DOHH2 (cell line): ENCODE data around the gene HIPK2.

Experiments used
- H3F3A ChIP-seq: fragments of 200-600 bp; sonication (generic), shearing (Covaris generic); 2 replicates; pipeline ENCODE4 v1.6.0; 2016; ENCODE audit warnings: antibody characterized with exemption, mild to moderate bottlenecking; ENCODE audit not compliant: control insufficient read depth, insufficient read depth
- H3K27ac ChIP-seq: fragments of 200-600 bp; sonication (generic); 2 replicates; pipeline ENCODE4 v1.5.1; 2014; ENCODE audit warnings: low read depth, mild to moderate bottlenecking, low read length, moderate library complexity
- H3K27me3 ChIP-seq: fragments of 200-600 bp; sonication (generic); 2 replicates; pipeline ENCODE4 v1.6.1; 2014; ENCODE audit warnings: mild to moderate bottlenecking, low read length, mixed read lengths; ENCODE audit not compliant: control insufficient read depth
- H3K36me3 ChIP-seq: fragments of 200-600 bp; sonication (generic); 2 replicates; pipeline ENCODE4 v1.6.1; 2014; ENCODE audit warnings: mild to moderate bottlenecking, low read length, moderate library complexity, mixed read lengths; ENCODE audit not compliant: control insufficient read depth
- H3K4me1 ChIP-seq: fragments of 200-600 bp; sonication (generic); 2 replicates; pipeline ENCODE4 v1.6.1; 2014; ENCODE audit warnings: mild to moderate bottlenecking, low read length, mixed read lengths; ENCODE audit not compliant: control insufficient read depth
- H3K4me2 ChIP-seq: fragments of 200-600 bp; sonication (generic); 2 replicates; pipeline ENCODE4 v1.6.0; 2014; ENCODE audit warnings: mild to moderate bottlenecking, low read length, moderate library complexity
- H3K4me3 ChIP-seq: fragments of 200-600 bp; sonication (generic); 2 replicates; pipeline ENCODE4 v1.5.1; 2014; ENCODE audit warnings: mild to moderate bottlenecking, low read length, mixed read lengths
- H3K79me2 ChIP-seq: fragments of 200-600 bp; sonication (generic); 2 replicates; pipeline ENCODE4 v1.6.1; 2014; ENCODE audit warnings: mild to moderate bottlenecking, low read length, mixed read lengths; ENCODE audit not compliant: control insufficient read depth
- H3K9me2 ChIP-seq: fragments of 200-600 bp; sonication (generic); replicated peaks from 2 replicates; pipeline ENCODE4 v1.6.1; 2014; ENCODE audit warnings: mild to moderate bottlenecking, low read length, mixed read lengths; ENCODE audit not compliant: control insufficient read depth
- H3K9me3 ChIP-seq: fragments of 200-600 bp; sonication (generic); 2 replicates; pipeline ENCODE4 v1.6.1; 2014; ENCODE audit warnings: antibody characterized with exemption, low read length, mixed read lengths; ENCODE audit not compliant: control insufficient read depth, insufficient read depth
- H4K20me1 ChIP-seq: fragments of 200-600 bp; sonication (generic); 2 replicates; pipeline ENCODE4 v1.6.0; 2014; ENCODE audit warnings: low read depth, mild to moderate bottlenecking, antibody characterized with exemption, low read length, moderate library complexity; ENCODE audit not compliant: control insufficient read depth, insufficient read depth
- EZH2phosphoT487 ChIP-seq: fragments of 200-600 bp; sonication (generic); IDR thresholded peaks from 2 replicates; pipeline ENCODE4 v1.6.1; 2017; ENCODE audit warnings: borderline replicate concordance, mild to moderate bottlenecking, antibody characterized with exemption, low read length, moderate library complexity, mixed read lengths
- TF ChIP-seq, protein P1 (sequence below): fragments of 200-600 bp; sonication (generic); IDR thresholded peaks from one replicate; pipeline ENCODE4 v1.5.1; 2014; ENCODE audit warnings: antibody characterized with exemption, mild to moderate bottlenecking, low read depth, low read length; ENCODE audit not compliant: poor library complexity, severe bottlenecking

Gene HIPK2

DNA sequence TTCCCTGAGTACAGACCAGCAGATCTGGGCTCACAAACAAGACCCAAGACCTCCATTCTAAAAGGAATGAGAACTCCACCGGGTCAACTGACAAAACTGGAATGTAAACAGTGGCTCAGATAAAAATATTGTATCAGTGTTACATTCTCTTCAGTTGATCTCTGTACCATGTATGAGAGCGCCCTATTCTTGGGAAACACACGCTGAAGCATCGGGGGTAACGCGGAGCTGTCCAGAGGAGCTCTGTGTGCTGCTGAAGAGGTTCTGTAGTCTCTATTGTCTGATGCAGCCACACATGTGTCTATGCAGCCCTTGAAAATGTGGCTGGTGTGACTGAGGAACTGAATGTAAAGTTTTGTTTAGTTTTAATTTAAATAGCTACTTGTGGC, 39.7 kb downstream of the HIPK2 start:
- no peaks in the 10 kb centered on the region for H3K36me3 ChIP-seq
- no peaks in the 10 kb centered on the region for H3K9me2 ChIP-seq
- H3K4me1 ChIP-seq: no peaks in the 10 kb centered on the region
- no peaks in the 10 kb centered on the region for H3K79me2 ChIP-seq
- no peaks in the 10 kb centered on the region for H3F3A ChIP-seq
- no peak overlapping the region for H3K27ac ChIP-seq
- no peaks in the 10 kb centered on the region for H3K27me3 ChIP-seq
- no peaks in the 10 kb centered on the region for H4K20me1 ChIP-seq
- H3K4me3 ChIP-seq: no peak overlapping the region
- no peak overlapping the region for H3K4me2 ChIP-seq
- no peaks in the 10 kb centered on the region for H3K9me3 ChIP-seq
- no peak for TF ChIP-seq EZH2phosphoT487
- TF ChIP-seq, protein P1, sequence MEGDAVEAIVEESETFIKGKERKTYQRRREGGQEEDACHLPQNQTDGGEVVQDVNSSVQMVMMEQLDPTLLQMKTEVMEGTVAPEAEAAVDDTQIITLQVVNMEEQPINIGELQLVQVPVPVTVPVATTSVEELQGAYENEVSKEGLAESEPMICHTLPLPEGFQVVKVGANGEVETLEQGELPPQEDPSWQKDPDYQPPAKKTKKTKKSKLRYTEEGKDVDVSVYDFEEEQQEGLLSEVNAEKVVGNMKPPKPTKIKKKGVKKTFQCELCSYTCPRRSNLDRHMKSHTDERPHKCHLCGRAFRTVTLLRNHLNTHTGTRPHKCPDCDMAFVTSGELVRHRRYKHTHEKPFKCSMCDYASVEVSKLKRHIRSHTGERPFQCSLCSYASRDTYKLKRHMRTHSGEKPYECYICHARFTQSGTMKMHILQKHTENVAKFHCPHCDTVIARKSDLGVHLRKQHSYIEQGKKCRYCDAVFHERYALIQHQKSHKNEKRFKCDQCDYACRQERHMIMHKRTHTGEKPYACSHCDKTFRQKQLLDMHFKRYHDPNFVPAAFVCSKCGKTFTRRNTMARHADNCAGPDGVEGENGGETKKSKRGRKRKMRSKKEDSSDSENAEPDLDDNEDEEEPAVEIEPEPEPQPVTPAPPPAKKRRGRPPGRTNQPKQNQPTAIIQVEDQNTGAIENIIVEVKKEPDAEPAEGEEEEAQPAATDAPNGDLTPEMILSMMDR: no peak

DNA sequence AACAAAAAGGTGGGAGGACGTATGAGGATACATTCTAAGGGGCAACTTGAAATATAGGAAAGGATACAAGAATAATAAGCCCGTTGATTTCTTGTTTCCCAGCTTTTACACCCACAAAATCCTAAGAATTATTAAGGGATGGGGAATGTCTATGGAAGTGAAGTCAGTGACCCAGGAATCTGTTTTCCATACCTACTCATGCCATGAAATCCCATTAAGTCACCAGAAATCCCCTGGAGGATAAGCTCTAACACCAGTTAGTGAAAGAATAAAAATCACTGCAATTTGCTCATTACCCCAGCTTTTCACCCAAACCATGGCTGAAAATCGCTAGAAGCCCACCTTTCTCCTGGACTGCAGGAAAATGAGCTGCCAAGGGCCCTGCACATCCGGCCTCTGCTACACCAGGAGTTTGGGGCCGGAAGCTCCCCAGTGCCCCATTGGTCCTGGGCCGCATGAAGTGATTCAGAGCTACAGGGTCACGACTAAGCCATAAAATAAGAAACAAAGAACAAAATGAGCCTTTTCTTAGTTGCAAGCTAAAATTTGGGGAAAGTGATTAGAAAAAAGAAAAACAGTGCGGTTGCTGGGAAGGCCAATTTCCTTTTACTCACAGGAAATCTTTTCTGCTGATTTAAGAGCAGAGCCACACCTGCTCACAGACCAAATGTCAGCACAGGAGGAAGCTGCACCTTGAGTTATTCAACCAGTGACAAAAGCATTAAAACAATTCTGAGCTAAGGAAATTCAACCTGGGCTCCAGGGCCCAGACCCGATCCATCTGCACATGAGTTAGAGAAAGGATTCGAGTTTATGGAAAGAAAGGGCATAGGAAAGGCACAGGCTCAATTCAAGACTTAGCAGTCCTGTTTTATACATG, 40.3 kb downstream of the HIPK2 start:
- H3K4me3 ChIP-seq: no peak overlapping the region
- H3F3A ChIP-seq: no peaks in the 10 kb centered on the region
- no peaks in the 10 kb centered on the region for H3K36me3 ChIP-seq
- no peaks in the 10 kb centered on the region for H3K27me3 ChIP-seq
- no peaks in the 10 kb centered on the region for H3K9me3 ChIP-seq
- no peak for TF ChIP-seq EZH2phosphoT487
- TF ChIP-seq, protein P1: no peak
- no peak overlapping the region for H3K4me2 ChIP-seq
- no peak overlapping the region for H3K27ac ChIP-seq
- no peaks in the 10 kb centered on the region for H4K20me1 ChIP-seq
- H3K79me2 ChIP-seq: no peaks in the 10 kb centered on the region
- no peaks in the 10 kb centered on the region for H3K9me2 ChIP-seq
- H3K4me1 ChIP-seq: no peaks in the 10 kb centered on the region

DNA sequence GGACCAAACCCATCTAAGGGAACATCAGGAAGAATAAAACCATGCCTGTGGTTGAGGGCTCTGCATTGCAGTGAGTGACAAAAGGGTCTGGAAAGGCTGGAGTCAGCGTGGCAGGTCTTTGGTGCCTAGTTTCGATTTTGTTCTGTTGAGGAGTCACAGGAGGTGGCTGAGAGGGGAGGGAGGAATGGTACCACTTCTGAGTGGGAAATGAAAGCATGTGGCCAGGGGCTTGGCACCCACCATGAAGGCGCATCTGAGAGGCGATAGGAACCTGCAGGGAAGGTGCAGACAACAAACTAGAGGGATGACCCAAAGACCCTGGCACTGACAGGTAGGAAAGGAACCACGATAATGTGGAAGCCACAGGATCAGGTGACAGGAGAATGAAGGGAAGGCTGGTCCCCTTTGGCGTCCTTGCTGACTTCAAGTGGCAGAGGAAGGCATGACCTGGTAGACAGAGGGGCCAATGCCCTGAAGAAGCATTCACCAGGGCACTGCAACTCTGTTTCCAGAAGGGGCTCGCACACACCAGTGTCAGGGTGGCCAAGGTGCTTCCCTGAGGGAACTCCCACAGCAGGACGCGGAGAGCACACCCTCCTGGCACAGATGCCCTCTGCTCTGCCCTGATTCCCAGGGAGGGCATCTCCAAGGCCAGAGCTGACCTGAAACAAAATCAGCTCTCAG, 41.7 kb downstream of the HIPK2 start:
- Histone ChIP-seq H3K79me2 (no peaks in the 10 kb centered on the region), H4K20me1 (no peaks in the 10 kb centered on the region), H3K27me3 (0 out of 2 replicates have a peak, but pooled peaks cover 5% of the 10 kb centered on the region), H3K9me2 (no peaks in the 10 kb centered on the region), H3K4me1 (no peaks in the 10 kb centered on the region), H3K4me3 (no peak overlapping the region), H3F3A (no peaks in the 10 kb centered on the region), H3K9me3 (no peaks in the 10 kb centered on the region), H3K4me2 (no peak overlapping the region), H3K27ac (no peak overlapping the region), H3K36me3 (no peaks in the 10 kb centered on the region)
- TF ChIP-seq, protein P1: no peak
- no peak for TF ChIP-seq EZH2phosphoT487
